Stimulated activated CD8-positive, alpha-beta memory T cell treated with anti-CD3 and anti-CD28 coated beads, Interleukin-15, amount 100 ng/mL, for 48 hours (primary cell): ENCODE data around the gene INSYN2B.

ENCODE experiments used
- DNase-seq, 2 donors: peaks; one replicate each; pipeline ENCODE4 v3.0.0-alpha.2; 2020; ENCODE audit warnings: low read depth in 2 of 2

The INSYN2B gene

DNA sequence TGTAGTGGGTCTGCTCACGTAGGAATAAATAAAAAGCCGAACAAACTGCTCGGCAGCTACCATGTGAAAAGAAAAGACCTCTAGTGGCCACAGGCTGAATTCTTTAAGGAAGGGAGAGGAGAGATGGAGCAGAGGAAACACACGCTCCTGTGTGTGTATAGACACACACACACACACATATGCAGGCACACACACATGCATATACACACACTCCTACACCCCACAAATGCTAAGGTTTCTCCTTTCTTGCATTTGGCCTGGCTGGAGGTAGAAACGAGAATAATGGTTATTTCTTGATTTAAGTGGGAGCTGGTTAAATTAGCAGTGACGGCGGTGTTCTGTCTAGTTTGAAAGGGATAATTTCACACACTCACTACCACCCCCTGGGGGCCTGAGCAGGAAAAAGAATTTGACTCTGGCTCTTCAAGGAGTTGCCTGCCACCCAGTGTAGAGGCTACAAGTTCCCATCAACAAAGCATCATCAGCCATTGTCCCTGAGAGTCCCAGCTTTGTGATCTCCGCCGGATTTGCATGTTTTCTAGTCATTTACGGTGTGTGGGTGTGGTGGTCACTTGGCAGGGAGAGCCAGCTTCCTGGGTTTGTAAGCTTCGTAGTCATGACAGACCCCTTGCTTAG lies at the start of gene INSYN2B:
Gene INSYN2B (minus strand): TSS at position 78 of the 636 bp plus-strand sequence. CDS start 96,597 bp downstream, outside the sequence.
- no peak for DNase-seq

DNA sequence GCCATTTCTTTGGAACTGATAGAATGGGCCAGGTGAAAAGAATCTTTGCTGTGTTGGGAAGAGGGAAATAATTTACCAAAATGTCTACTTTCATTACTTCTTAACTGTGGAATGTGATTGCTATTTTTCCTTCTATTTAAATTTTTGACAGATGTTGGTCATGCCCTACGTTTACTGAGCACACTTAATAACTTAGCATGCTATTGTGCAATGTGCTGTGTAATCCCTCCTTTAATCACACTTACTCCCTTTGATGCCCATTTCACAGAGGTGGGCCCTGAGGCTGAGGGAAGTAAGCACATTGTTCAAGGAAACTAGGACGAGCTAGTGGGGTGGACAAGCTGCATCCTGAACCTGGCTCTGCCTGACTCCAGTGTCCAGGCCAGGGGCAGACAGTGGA lies 47.8 kb upstream of the INSYN2B start:
- no peak for DNase-seq

DNA sequence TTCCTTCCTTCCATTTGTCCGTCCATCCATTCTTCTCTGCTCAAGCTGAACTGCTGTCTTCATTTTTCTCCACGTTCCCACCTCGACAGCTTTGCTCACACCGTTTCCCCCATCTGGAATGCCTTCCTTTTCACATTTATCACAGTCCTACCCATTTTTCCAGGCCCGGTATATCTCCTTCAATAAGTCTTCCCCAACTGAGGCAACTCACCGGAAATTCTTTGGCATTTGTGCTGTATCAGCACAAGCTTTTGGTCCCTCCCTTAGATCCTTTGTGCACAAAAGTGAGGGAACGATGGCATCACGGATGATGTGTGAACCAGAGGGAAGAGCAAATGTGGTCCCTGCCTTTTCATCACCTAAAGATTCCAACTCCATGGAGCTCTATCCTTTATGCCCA lies 45.6 kb upstream of the INSYN2B start:
- no peak for DNase-seq

DNA sequence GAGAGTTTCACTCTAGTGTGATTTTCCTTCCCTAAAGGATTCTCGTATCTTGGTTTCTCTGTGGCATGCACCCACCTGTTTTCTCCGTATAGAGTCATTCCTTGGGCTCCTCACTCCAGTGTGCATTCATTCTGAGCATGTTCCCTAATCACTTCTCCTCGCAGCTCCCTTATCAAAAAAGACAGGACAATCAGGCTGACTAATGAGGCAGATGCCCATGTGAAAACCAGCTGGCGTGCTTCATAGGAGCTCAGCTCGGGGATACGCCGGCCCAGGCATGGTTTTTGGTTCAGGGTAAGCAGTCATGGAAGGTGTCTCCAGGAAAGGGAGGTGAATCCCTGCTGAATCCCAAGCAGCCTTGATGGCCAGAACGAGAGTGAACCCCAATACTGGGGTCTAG lies 41.2 kb upstream of the INSYN2B start:
- DNase-seq = no peak

DNA sequence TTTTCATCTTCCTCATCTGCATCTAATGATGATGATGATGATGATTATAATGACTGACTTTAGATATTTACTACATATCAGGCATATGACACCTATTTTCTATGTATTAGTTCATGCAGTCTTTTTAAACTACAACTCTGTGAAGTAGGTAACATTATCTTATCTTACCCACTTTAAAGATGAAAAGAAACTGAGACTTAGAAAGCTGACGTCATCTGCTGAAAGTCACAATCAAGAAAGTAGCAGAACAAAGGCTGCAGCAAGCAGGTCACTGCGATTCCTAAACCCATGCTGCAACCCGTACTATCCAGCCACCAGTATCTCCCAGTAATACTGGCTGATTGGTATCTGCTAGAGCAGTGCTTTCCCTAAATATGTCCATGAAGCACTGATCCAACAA lies 40.1 kb upstream of the INSYN2B start:
- DNase-seq = no peak

DNA sequence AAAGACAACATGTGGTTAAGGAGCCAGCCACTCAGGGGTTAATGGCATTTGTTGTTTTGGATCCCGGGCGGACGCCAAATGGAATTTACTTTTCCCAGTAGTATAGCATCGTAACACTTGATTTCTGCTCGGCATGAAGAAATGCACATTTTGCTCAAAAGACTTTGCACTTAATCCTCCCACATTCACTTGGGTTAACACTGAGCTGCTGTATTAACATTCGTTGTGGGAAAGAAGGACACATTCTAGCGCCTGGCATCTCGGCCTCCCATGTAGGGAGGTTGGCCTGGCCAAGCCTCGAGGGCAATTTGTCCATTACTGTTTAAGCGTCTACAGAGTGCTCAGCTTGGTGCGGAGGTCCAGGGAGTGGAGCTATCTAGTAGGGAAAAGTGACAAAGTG lies 32.3 kb upstream of the INSYN2B start:
- DNase-seq = no peak

DNA sequence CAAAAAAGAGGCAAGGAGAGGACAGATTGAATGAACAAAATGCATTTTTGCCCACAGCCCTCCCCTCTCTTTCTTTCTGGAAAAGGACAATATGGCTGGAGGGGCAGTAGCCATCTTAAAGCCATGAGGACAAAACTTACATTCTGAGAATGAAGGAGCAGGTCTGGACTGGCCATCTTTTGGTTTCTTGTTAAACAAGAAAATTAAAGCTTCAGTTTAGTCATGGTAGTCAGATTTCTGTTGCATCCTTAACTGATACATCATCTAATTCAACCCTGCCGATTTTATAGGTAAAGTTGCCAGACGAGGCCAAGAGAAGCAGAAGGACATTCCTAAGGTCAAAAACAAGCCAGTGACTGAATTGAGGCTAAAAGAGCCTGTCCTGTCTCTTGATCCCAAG lies 31.5 kb upstream of the INSYN2B start:
- DNase-seq = no peak

DNA sequence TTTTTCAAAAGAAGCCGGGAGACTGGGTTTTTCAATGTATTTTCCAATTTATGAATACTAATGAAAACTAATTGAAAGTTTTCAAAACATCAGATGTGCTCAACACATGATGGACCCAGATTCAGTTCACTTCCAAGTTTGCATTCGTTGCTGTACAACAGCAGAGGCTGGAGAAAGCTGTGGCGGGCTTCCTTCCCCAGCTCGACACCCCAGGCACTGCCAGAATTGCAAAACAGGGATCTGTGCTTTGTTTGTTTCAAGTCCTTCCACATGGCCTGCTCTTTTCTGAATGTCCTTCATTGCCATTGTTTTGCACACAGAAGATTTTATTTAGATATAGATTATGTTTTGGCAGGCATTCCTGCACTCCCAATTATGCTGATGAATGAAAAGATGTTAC lies 30.3 kb upstream of the INSYN2B start:
- DNase-seq = no peak

DNA sequence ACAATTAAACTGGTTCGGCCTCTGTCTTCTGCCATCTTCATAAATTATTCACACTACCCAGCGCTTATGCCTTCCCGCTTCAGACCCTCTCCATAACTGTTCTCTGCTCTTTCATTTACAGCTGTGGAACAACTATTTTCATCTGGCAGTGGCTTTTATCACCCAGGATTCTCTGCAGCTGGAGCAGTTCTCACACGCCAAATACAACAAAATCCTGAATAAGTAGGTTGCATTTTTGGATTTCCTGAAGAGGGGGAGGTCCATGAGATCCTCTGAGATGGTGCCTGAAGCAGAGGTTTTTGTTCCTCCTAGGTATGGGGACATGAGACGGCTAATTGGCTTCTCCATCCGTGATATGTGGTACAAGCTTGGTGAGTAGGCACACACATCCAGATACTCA lies 28.1 kb upstream of the INSYN2B start:
- DNase-seq = no peak

DNA sequence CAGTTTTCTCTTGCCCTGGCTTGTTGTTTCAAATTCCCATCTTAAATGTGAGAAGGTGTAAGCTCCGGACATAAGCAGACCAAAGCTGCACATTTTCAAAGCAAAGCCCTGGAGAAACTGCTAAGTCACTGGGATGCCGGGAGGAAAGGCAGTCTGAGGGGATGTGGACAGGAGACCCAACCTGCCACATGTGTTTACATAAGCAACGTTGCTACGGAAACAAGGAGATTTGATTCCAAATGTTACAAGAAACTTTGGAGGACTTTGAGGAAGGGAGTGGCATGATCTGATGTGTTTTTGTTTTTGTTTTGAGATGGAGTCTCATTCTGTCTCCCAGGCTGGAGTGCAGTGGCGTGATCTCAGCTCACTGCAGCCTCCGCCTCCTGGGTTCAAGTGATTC lies 25.7 kb upstream of the INSYN2B start:
- DNase-seq = no peak

DNA sequence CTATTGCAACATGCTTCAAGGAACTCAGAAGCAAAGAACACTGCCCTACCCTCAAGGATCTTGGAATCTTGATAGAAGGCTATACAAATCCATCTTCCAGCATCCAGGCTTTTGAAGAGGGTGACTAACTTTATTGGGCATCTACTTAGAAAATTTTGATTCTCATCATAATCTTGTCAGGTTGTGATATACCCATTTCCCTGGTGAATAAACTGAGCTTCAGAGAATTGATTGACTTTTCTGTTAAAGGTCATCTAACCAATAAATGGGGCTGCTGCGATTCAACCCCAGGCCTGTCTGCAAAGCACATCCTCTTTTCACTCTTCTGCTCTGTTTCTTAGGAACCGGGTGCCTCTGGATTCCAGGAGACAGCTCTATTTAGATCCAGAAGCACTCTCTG lies 19.9 kb upstream of the INSYN2B start:
- DNase-seq = no peak

DNA sequence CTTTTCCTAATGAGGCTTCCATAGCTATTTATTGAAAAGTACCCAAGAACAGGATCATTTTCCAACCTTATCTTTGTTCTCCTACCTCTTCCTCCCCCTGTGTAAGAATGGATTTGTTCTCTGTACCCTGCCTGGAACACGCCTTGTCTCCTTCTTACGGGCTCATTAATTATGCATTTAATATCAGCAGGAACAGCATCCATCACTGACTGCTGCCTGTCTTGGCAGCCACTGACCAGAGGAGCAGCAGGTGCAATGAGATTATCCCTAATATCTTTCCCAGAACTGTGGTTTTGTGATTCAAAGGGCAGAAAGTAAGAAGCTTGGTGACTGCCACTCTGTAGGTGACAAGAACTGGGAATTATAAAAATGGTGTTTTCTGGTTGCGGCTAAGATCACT lies 19.3 kb upstream of the INSYN2B start:
- no peak for DNase-seq

DNA sequence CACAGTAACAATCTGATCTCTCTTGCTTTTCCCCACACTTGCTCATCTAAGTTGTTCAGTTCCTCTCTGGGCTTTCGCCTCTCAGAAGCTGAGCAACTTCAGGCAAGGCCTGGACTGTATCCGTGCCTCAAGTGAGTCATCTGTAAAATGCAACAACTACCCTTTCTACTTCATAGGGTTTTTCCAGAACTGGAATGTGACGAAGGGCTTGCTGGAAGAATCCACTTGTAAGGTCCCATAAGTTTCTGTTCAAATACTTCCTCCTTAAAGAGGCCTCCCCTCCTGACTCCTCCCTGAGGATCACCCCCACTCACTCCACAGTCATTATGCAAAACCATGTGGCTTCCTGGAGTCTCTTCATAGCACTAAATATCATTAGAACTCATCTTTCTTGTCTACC lies 17.5 kb upstream of the INSYN2B start:
- no peak for DNase-seq

DNA sequence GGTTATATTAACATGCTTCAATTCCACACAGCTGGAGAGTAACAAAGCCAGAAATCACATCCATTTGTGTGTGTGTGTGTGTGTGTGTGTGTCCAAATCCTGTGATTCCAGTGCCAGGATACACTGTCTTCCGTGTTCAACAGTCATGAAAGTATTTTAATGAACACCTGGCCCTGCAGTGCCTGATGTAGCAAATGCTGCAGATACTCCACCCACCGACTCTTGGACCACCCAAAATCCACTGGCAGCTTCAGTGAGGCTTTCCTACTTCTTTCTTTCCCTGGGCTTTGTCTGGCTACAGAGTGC lies 13.1 kb upstream of the INSYN2B start:
- DNase-seq = no peak

DNA sequence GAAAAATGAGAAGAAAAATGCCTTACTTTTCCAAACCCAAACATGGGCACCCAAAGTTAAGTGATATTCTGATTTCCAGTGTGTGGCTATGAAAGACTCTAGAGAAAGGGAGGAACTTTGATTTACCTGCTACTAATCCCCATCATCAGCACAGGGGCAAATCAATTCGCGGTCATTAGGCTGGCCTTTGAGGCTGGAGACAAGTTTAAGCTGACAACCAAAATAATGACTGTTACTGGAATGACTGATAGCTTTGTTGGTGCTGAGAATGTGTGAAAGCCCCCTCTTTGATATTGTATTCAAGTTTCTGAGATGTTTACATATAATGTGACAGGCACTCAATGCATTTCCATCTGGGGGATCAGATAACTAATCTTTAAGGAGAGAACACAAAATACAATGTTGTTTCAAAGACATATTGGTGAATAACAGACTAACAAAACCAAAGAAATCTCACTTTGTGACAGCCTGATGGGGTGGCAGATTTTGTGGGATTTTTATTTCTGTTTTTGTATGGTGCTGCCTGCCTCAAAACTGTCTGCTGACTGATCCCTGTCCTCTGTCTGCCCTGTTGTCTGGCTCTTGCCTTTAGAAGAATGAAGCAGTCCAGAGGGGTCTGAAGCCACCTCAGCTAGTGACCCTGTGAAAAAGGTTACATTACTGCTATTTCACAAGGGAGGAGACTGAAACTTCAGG lies 12.6 kb upstream of the INSYN2B start:
- DNase-seq = no peak

DNA sequence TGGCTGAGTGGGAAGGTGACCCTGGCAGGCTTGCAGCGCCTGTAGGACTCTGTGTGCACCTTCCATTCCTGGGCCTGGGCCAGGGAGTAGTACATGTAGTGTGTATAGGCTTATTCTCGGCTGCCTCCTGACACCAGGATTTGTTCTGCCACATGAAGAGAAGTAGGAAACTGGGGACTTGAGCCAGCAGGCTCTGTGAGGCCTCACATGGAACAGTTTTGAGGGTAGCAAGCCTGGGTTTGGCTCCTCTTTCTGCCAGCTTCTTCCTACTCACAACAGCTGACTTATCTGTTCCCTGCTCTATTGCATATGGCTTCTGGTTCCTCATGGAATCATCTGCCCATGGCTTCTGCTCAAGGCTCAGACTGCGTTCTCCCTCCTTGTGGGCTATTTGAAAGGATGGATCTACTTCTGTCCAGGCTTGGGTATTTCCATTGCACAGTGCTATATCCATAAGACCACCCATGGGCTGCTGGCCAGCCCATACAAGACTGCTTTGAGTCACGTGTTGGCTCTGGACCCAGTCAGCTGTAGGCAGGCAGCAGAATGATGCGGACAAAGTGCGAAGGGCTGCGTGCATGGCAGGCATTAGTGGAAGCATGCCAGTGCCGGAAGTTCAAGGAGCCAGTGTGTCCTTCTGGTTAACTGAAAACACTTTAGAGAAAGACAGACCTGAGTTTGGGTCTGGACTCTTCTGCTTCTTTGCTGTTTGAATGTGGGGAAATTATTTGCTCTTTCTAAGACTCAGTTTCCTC lies 11.0 kb upstream of the INSYN2B start:
- no peak for DNase-seq

DNA sequence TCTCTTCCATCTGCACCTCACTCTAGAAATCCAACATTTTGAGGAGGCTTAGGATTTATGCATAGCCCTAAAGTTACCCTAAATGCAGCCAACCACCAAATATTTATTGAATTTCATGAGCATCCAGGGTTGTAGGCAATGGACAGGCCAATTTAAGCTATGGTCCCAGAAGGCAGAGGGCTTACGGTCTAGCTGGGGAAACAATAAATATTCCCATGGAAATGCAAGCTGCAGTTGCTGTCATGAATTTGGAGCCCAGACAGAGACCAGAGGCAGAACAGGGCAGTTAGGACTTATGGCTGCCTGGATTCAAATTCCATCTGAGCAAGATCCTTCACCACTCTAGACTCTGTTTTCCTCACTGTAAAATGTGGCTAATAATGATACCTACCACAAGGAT lies 9.1 kb upstream of the INSYN2B start:
- DNase-seq = no peak

DNA sequence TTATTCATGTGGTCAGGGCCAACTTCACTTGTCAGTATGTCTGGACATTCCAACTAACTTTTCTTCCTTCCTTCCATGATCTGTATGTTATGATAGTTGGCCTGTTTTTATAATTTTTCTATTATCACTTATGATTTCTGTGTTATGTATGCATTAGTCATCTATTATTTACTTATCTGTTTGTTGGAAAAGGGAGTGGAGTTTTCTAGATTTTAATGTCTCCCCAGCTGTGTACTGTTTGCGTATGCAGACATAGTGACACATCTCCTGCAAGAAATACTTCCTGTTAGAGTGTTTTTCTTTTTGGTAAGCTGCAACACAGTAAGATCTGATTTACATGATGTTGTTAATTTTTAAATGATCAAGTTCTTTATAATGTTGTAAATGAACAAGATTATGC lies 8.7 kb upstream of the INSYN2B start:
- no peak for DNase-seq

DNA sequence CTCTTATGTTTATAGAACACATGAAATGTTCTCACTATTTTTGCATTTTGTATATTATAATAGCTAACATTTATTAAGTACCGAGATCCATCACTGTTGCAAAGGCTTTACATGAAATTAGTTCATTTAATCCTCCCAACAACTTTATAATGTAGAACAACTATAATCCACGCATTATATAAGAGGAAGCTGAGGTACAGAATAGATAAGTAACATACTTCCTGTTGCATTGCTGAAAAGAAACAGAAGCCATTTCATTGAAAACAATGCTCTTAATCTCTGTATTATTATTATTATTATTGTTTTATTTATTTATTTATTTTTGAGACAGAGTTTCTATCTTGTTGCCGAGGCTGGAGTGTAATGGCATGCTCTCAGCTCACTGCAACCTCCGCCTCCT lies 7.9 kb upstream of the INSYN2B start:
- DNase-seq = no peak

DNA sequence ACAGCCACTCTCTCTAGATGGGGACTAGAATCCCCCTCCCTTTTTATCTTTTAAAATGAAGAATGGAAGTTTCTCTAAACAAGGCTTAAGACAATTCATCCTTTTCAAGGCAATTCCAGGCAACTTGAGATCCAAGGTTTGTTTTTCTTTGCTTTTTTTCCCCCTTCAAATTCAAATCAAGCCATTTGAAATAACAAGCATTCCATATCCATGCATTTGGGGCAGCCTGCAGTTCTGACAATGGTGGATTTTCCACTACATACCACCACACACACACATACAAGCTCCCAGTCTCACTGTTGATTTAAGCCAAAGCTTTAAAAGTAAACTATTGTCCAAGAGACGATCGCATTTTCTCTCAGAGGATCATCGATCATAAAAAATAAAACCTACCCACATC lies 424 bp downstream of the INSYN2B start:
- no peak for DNase-seq

DNA sequence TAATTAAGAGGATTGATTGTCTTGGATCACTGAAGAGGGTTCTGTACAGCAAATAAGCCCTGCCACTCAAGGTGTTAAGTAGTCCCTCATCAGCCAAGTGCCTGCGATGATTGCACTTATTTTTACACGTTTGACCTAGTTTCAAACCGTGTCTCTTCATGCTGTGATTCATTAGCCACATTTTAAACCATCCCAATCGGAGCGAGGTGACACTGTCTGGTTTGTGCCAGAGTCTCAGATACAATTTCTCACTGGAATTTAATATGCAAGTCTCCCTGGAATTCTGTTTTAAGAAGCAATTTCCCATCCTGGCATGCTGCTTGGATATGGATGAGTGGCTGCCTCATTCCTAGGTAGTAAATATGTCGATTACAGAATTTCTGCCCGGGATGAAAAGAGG lies 1.6 kb downstream of the INSYN2B start:
- no peak for DNase-seq

DNA sequence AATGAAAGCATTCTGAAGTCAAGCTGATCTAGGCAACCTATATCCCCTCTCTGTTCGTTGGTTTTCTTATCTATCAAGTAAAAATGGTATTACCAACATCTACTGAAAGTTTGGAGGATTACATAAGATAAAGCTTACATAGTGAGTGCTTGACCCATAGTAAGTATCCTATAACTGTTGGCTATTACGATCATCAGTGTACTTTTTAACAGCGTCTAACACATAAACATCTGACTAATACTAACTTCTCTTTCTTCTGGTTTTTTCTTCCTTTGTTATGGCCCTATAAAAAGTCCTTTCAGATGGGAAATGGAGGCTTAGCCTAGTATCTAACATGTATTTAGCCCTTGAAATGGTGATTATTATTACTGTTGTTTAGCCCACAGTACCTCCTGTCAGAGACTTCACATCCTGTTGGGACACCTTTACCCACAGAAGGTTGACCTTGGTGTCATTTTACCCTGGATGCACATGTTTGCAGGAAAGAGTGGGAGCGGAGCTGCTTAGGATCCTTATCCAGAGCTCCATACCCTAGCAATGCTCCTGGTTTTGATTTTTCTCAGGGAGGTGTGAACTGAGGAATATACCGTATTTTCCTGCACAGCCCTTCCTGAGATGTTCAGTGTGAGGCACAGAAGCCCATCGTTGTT lies 6.0 kb downstream of the INSYN2B start:
- no peak for DNase-seq

DNA sequence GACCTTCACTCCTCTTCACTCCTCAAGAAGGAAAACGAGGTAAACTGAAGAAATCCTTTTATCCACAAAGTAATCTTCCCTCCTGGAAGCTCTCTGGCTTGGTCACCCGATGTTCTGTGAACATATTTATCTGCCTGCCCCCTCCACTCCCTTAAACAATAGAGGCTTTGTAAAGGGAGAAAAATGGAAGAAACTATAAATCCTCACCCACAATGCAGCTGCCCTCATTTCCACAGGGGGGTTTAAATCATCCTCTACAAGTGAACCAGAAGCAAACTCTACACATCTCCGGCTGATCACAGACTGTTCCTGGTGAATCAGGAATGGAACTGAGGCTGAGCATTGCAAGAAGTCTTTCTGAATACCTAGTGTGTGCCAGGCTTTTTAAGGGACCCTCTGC lies 7.2 kb downstream of the INSYN2B start:
- no peak for DNase-seq
